GM21447 (cell line): ENCODE results near the gene CLSTN1.
"Not testable (repeated sequence)": the region's sequence is repeated elsewhere in the genome, so short reads cannot be mapped to it uniquely, and the experiment has no call there.

ENCODE experiments used
- ATAC-seq: cut with Tn5 transposase; IDR thresholded peaks from one replicate; pipeline ENCODE4 v1.9.1; 2021; ENCODE audit not compliant: unreplicated experiment

CLSTN1 gene

GRCh38 chr1:9717193-9718005, 106.4 kb downstream of the CLSTN1 start:
- peak; percentile 57 for ATAC-seq

- no peak for ATAC-seq
Observed at GRCh38 chr1:9716404-9717192, 107.2 kb downstream of the CLSTN1 start.

- no peak for ATAC-seq
Observed at GRCh38 chr1:9715536-9716226, 108.1 kb downstream of the CLSTN1 start.

GRCh38 chr1:9714257-9714718, 109.5 kb downstream of the CLSTN1 start:
- no peak for ATAC-seq

- not testable (repeated sequence) for ATAC-seq
Observed at GRCh38 chr1:9712767-9713166, 111.0 kb downstream of the CLSTN1 start.

GRCh38 chr1:9711466-9712020, 112.2 kb downstream of the CLSTN1 start:
- ATAC-seq = no peak

- no peak for ATAC-seq
Observed at GRCh38 chr1:9710037-9710436, 113.7 kb downstream of the CLSTN1 start.

- no peak for ATAC-seq
Observed at GRCh38 chr1:9706178-9706577, 117.6 kb downstream of the CLSTN1 start.

GRCh38 chr1:9705337-9706093, 118.2 kb downstream of the CLSTN1 start:
- ATAC-seq = no peak

GRCh38 chr1:9703681-9704080, 120.1 kb downstream of the CLSTN1 start:
- no peak for ATAC-seq

GRCh38 chr1:9703165-9703509, 120.6 kb downstream of the CLSTN1 start:
- ATAC-seq = no peak

- ATAC-seq = no peak
Observed at GRCh38 chr1:9701665-9702064, 122.1 kb downstream of the CLSTN1 start.

- ATAC-seq = no peak
Observed at GRCh38 chr1:9700340-9700739, 123.4 kb downstream of the CLSTN1 start.

GRCh38 chr1:9699361-9699760, 124.4 kb downstream of the CLSTN1 start:
- ATAC-seq = no peak

GRCh38 chr1:9696793-9697192, 127.0 kb downstream of the CLSTN1 start:
- ATAC-seq = no peak

- no peak for ATAC-seq
Observed at GRCh38 chr1:9691691-9692090, 132.1 kb downstream of the CLSTN1 start.

GRCh38 chr1:9691108-9691445, 132.7 kb downstream of the CLSTN1 start:
- ATAC-seq = no peak

- no peak for ATAC-seq
Observed at GRCh38 chr1:9690440-9691107, 133.2 kb downstream of the CLSTN1 start.

- no peak for ATAC-seq
Observed at GRCh38 chr1:9689971-9690381, 133.8 kb downstream of the CLSTN1 start.
